Left ventricle myocardium superior (tissue), 1 donor: ENCODE data around the gene STX3. TPM values are rescaled to one million over a fixed set of nuclear protein-coding genes. Genes with fewer than 3 reads are reported as not detected.
A peak's percentile ranks its signal among the peaks of the same experiment; 100 is the strongest.
"Not testable (repeated sequence)": the region's sequence is repeated elsewhere in the genome, so short reads cannot be mapped to it uniquely, and the experiment has no call there.

Experiments used
- ATAC-seq: fragments of 200-7000 bp; cut with Tn5 transposase; one replicate; pipeline ENCODE4 v1.9.1; 2020; ENCODE audit warnings: mild to moderate bottlenecking, moderate library complexity
- DNase-seq: peaks from one replicate; pipeline ENCODE4 v3.0.0-alpha.2; 2020
- intact Hi-C: fragments of 100-400 bp; cut with micrococcal nuclease; formaldehyde crosslinking; loops from one replicate; pipeline ENCODE4 v1.11.0; 2022
- total RNA-seq: library from RNA; stranded (reverse); fragmentation: NEBNext Ultra II Directional; extraction: Animal tissue kit (Norgen Biotek cat#: 25700); gene quantifications from one replicate; pipeline ENCODE4 v1.2.1, GENCODE V29; 2021
- donor health status: DM: no; HTN: yes; CAD: no; lungs with severe emphysema.

Gene STX3
- total RNA-seq, 1 donor from 2014 or later = 8.0 TPM

DNA sequence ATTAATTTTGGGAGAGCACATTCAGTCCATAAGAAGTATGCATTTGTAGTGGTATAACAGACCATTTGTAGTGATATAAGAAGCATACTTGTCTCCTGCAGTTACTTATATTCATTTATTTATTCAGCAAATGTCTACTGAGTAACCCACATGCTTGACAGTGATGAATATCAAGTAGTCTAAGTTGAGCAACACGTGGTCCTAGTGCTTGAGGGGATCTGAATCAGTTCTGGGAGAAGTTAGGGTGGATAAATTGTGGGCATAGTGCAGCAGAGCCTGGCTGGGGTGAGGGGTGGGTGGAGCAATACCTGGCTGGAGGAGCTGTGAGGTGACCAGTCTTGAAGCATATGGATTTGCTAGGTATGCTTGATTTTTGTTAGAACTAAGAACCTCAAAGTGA is 24.3 kb downstream of the STX3 start:
- intact Hi-C loops = no loop called here
- ATAC-seq = no peak
- no peak for DNase-seq

DNA sequence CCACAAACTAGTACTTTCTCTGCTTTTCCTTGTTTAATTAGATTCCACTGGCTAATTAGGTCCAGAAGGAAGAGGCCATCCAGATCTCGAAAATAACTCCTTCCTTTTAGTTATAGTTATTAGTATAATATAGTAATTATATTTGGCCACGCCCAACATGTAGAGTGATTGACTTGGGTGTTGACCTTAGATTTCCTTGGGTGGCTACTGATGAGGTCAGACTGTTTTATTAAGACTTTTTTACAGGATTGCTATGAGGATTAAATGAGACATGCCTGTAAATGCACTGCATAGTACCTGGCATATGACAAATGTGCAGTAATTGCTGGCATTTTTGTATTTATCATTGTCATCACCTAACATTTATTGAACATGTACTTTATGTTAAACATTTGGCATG is 26.9 kb downstream of the STX3 start:
- ATAC-seq = no peak
- no peak for DNase-seq
- intact Hi-C loops = no loop called here

DNA sequence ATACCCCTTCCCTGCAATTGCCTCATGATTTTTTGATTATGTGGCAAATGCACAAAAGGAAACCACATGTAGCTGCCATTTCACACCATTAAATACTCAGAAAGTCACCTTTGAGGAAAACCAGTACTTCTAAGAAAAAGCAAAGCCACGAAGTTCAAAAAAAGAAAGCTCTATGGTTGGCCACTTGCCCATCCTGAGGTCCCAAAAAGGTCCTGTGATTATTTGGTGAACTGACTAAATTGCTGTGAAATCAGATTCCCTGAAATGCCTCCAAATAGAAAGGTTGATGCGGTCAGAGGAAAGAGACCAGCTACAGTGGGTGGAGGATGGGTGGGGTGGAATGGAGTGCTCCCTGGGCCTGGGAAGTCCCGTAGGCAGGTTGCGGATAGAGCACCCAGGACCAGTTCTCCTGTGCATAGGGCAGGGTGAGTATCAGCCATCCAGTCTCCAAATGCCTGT is 28.5 kb downstream of the STX3 start:
- DNase-seq (no peak), ATAC-seq (no peak)
- intact Hi-C loops = no loop called here

DNA sequence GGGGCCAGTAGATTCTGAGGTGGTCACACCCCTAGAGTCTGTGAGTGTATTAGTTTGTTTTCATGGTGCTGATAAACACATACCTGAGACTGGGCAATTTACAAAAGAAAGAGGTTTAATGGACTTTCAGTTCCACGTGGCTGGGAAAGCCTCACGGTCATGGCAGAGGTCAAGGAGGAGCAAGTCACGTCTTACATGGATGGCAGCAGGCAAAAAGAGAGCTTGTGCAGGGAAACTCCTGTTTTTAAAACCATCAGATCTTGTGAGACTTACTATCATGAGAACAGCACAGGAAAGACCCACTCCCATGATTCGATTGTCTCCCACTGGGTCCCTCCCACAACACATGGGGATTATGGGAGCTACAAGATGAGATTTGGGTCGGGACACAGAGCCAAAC is 29.3 kb downstream of the STX3 start:
- ATAC-seq, intact Hi-C loops, DNase-seq: not testable (repeated sequence)

DNA sequence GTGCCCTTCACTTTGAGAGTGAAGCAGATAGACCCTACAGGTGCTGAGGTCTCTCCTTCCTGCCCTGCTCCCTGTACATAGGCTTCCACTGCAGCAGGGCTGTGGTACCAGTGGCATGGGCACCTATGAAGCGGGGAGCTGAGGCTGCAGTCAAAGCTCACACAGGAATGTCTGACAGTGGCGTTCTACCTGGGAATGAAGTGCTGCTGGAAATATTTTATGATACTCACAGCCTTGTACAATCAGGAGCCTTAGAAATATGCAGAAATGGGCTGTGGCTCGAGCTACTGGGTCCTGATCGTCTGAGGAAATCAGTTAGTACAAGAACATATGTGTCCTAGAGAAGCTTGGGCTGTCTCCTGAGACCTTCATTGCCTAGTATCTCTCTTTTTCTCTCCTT is 30.6 kb downstream of the STX3 start:
- intact Hi-C loops = no loop called here
- no peak for DNase-seq
- ATAC-seq = peak; percentile 27

DNA sequence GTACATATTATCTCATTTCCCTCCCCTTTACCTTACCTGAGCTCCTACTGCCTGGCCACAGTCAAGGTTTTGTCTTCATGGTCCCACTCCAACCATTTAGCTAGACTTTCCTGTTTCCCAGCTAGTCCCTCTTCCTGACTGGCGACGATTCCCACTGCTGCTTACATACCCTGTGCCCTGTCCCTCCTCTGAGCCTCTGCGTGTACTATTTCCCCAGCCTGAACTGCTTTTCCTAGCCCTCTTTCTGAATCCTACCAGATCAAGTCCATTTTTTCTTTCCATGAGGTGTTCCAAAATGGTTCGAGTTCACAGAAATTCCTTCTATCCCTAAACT is 32.0 kb downstream of the STX3 start:
- intact Hi-C loops = no loop called here
- ATAC-seq = peak; percentile 42

DNA sequence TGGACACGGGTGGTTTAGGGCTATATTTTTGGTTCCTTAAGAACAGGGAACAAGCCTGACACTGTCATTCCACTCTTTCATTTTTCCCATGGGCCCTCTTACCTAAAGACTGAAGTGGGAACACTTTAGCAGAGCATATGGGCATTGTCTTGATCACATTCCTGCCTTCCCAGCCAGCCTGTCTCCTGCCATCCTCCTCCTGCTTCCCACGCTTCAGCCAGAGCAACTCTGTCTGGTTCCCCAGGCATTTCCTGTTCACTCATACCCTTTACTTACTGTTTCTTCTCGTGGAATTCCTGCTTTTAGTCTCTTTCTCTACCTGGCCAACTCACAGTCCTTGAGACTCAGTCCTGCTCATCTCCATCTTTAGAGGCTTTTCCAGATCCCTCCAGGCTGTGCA is 32.6 kb downstream of the STX3 start:
- no peak for ATAC-seq
- intact Hi-C loops = no loop called here
- no peak for DNase-seq

More for the DNA sequence above, 32.0 kb downstream of the STX3 start:
- no peak for DNase-seq

DNA sequence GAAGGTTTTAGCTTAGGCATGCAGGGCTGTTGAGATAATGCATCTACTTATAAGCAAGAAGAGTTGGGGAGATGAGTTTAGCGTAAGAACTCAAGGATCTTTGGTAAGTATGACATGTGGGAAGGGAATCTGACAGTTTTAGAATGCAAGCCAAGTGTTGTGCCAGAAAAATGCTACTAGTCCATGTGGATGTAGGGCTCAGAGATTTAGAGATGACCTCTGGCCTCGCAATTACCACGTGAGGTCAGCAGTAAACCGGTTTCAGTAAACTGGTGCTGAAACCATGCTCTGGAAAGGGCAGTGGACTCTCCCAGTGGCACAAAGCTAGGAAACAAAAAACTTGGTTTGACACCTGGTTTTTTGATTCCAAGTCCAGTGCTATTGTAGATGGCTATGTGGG is 36.5 kb downstream of the STX3 start:
- ATAC-seq (no peak), DNase-seq (no peak)
- intact Hi-C loops = no loop called here

DNA sequence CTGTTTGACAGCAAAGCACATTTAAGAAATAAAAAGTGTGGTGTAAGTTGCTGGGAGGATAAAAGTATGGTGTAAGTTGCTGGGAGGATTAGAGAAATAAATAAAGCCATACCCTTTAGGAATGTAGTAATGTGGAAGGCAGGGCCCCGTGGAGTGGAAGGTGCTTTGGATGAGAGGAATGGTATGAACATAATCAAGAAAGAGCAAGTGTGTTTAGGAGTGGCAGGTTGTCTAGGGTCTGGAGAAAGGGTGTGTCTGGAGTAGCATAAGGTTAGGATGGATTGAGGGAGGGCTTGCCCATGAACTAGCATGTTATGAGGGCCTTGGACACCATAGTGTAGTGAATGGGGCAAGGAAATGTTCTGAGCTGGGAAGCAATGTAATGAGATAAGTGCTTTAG is 37.3 kb downstream of the STX3 start:
- intact Hi-C loops = no loop called here
- no peak for ATAC-seq
- no peak for DNase-seq

DNA sequence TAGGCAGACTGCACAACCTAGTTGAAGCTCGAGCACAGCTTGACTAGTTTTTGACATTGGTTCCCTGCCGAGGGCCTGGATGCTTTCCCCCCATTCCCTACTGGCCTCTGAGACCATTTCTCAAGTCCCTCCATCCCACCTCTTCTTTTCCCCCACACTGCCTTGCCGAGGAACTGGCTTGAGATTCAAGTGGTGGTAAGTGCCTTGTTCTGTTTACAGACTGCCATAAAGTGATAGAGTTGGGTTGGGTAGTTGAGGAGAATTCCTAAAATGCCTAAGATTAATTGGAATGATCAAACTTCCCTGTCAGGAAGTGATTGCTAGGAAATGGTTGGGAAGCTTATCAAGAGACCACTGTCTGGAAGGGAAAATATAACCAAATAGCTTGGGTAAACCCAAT is 39.2 kb downstream of the STX3 start:
- no peak for ATAC-seq
- no peak for DNase-seq
- intact Hi-C loops = no loop called here

DNA sequence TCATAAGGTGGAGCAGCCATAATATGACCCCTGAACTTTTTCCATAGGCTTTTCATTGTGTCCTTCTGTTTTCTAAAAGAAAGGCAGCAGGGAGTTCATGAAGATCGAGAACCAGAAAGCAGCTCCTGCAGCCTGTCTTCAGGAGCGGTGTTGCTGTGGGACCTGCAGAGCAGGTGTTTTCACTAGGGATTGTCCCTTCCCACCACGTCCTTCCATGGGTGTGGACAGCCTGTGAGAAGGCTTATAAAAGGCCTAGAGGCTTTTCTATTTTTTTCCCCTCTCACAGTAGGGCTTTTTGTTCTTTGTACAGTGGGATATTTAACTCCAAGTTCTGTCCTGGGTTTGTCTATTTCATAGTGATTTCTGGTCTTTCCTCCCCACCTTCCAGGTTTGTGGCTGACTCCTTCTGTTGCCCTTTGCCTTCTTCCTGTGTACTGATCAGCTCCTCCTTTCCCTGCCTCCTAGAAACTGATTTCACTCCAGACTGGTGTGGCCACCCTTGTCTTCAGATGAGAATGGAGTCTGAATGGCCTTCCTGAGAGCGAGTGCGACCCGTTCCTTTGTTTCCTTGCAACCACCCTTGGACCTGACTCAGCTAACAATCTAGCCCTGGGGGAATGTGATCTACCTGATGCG is 45.3 kb downstream of the STX3 start:
- no peak for ATAC-seq
- intact Hi-C loops = loop anchor here (10.0 kb wide), 1 partner anchor 266 kb away; no protein-coding TSS in a partner anchor
- no peak for DNase-seq

DNA sequence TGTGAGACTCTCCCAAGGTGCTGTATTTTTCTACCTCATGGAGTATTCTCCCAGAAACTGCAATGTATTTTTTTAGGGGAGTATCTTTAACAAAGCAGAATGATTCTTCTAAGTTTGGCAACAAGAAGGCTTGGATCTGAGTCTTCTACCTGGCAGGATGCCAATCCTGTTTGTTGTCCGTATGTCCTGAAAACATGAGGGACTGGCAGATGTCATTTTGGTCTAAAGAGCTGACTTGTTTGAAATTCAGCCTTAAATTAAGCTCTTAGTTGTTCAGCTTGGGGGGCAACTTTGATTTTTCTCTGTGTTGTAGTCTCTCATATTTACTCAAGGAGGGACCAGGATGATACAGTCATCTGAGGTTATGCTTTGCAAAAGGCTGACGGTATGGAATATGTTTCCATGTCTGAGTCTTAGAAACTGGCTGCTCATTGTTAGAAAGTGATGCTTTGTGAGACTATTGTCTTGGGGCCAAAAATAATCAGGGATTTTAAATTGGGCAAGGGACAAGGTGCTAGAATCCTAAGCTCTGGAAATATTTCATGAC is 46.1 kb downstream of the STX3 start:
- intact Hi-C loops = loop anchor here (10.0 kb wide), 1 partner anchor 266 kb away; no protein-coding TSS in a partner anchor
- no peak for ATAC-seq
- no peak for DNase-seq

DNA sequence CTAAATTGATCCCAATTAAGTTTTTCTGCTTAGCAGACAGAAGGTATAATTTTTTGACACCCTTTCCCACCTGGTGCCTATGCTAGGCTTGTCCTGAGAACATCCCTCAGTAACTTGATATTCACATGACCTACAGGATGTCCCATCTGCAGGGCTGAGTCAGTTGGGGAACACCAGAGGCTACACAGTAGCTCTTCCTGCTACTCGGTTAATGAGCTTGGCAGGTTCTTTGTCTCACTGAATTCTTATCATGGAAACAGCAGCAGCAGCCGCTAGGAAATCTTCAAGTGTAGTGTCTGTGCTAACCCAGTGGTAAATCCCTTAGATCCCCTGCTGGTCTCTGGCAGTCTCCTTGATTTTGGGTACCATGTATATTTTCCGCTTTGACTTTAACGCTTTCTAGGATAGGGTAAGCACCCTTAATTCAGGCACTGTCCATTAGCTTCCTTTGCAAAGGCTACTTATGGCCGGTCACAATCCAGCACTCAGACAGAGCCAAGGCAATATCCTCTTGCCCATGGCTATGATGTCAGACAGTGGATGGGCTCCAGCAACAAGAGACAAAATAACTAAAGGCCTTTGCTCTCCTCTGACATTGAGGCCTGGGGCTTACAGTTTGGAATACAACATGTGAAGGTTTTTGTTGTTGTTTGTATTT is 46.9 kb downstream of the STX3 start:
- intact Hi-C loops = loop anchor here (2.0 to 10.0 kb wide), 2 partner anchors 47 to 267 kb away; partner anchors contain the start of gene STX3
- ATAC-seq = peak; percentile 82
- no peak for DNase-seq

DNA sequence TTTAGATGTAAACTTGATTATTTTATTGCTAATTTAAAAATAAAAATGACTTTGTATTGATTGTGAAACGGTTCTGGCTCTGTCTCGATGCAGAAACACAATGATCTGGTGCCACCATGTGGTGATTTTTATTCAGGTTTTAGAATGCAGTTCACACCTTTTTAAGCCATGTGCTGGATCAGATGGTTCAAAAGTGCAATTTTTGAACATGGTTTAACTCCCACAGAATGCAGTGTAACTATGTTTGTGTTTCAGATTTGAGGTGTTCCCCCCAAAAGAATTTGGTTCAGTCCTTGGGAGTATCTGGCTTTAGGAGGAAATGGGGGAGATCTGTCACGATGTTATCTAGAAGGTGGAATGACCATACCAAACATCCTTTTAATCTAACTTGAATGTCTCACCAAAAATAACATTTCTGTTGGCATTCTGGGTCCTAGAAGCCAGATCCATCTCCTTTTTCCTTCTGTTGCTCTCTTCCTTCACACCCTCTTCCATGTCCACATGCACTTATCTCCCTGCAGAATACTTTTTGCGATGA is 47.5 kb downstream of the STX3 start:
- intact Hi-C loops = loop anchor here (2.0 to 10.0 kb wide), 2 partner anchors 48 to 268 kb away; partner anchors contain the start of gene STX3
- ATAC-seq = peak; percentile 84
- DNase-seq = no peak

DNA sequence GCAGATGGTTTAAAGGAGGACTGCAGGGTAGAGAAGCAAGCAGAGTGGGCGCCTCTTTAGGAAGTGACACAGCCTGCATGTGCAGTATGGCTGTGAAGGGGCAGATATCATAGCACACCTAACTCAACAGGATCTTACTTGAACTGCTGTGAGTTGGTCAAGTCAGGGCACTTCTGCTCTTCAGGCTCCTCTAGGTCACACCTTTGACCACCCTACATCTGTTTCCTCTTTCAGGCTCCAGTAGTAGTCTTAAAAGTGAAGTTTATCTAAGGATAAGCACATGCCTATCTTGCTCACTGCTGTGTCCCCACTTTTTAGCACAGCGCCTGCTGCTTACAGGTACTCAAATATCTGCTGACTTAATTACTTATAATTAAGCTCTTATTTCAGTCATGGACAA is 48.9 kb downstream of the STX3 start:
- intact Hi-C loops = loop anchor here (10.0 kb wide), 1 partner anchor 269 kb away; no protein-coding TSS in a partner anchor
- no peak for DNase-seq
- ATAC-seq = no peak

DNA sequence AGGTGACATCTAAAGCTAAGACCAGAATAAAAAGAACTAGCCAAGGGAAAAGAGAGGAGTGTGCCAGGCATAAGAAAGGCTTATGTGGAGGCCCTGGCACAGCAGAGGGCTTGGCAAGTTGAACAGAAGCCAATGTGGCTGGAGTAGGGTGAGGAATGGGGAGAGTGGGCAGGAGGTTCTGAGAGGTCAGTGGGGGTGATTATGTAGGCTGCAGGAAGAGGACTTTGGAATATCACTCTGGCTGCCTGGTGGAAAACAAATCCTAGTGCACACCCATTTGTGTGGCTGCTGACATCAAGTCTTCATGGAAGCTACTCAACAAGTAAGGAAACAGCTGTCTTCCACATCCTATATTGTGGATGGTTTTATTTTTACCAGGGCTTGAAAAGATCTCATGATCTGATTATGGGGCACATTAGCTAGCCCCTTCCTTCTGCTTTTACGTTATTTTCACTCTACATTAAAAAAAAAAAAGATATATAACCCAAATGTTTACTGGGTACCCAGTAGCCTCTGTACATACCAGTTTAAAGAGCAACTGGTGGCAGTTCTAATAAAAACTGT is 52.0 kb downstream of the STX3 start:
- ATAC-seq = no peak
- DNase-seq = no peak
- intact Hi-C loops = loop anchor here (10.0 kb wide), 1 partner anchor 272 kb away; no protein-coding TSS in a partner anchor

DNA sequence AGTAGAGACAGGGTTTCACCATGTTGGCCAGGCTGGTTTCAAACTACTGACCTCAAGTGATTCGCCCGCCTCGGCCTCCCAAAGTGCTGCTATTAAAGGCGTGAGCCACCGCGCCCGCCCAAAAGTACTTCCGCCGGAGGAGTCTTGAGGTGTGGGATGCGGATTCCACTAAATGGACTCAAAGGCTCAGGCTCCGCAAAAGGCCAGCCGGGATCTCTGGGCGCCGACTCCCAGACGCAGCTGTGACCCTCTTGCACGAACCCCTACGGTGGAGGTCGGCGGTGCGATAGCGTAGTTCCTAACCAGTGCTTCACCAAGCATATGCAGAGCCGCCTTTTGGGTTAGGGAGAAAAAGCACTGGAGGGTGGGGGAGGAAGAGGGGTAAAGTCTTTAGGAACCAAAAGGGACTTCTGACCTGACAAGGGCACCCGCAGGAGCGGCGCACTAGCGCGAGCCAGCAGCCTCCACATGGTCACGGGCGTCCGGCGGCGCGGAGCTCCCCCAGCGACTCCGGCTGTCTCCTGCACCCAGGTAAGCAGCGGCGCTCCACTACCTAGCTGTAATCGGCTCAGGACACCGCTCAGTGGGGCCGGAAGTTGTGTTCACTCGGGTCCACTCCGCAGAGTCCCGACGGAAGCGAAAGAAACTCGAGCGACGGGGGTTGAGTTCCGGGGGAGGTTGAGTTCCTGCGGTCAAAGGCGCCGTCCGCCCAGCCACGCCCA is 55.2 kb downstream of the STX3 start, which contains the start of gene MRPL16:
MRPL16 (minus strand) TSS at position 590 of the 722 bp plus-strand sequence; CDS start at position 470, 120 bp downstream.
- ATAC-seq (peak; percentile 99), DNase-seq (peak; percentile 88)
- intact Hi-C loops = no loop called here

DNA sequence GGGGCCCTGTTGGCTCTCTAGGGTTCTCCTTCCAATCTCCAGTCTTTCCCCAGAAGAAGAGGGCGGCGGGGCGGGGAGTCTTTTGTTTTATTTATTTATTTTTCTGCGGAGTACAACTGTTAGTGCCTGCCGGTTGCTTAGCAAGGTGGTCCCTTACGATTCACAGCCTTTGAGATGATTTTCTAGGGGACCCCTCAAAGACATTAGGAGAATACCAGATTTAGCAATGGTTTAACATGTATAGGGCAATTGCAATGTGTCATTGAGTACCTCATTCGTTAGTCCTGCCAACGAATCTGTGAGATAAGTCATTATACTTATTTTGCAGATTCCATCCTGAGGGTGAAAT is 55.7 kb downstream of the STX3 start:
- no peak for DNase-seq
- intact Hi-C loops = no loop called here
- no peak for ATAC-seq

DNA sequence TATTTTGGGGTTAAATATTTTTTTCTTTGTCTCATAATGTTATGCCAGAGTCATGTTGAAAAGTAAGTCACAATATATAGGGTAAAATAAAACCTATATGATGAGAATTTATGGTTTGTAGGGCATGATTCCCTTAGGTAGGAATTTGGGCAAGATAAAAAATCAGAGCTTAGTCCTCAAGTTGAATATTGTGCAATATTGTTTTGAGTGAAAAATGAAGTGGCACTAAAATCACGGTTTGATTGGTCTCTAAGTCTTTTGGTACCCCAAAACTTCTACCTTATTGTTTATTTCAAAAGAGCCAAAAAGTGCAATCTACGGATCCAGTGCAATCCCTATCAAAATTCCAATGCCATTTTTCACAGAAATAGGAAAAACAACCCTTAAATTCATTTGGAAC is 57.0 kb downstream of the STX3 start:
- ATAC-seq (no peak), DNase-seq (no peak)
- intact Hi-C loops = no loop called here
